Spinal cord (tissue), 10 donors: Measurements from ENCODE around the gene MIDN. TPM values are rescaled to one million over a fixed set of nuclear protein-coding genes. Genes with fewer than 3 reads are reported as not detected.
A peak's percentile ranks its signal among the peaks of the same experiment; 100 is the strongest.

Experiments used
- DNase-seq, 6 donors: peaks; one replicate each; pipeline versions ENCODE4 v3.0.0 to v3.0.0-alpha.2; 2013 to 2015; ENCODE audit warnings: low spot score in 6 of 6, low read depth in 4 of 6
- H3K27ac ChIP-seq: one replicate; pipeline ENCODE4 v1.5.1; 2013; ENCODE audit warnings: low read depth, low read length, control low read depth
- H3K27me3 ChIP-seq: one replicate; pipeline ENCODE4 v1.6.1; 2013; ENCODE audit warnings: low read length; ENCODE audit not compliant: control insufficient read depth, insufficient read depth
- H3K36me3 ChIP-seq: one replicate; pipeline ENCODE4 v1.6.1; 2013; ENCODE audit warnings: low read length; ENCODE audit not compliant: control insufficient read depth, insufficient read depth
- H3K4me1 ChIP-seq: one replicate; pipeline ENCODE4 v1.6.1; 2013; ENCODE audit warnings: low read length; ENCODE audit not compliant: control insufficient read depth, insufficient read depth
- H3K4me3 ChIP-seq: one replicate; pipeline ENCODE4 v1.5.1; 2013; ENCODE audit warnings: low read depth, low read length, control low read depth
- H3K9me3 ChIP-seq: one replicate; pipeline ENCODE4 v1.6.1; 2013; ENCODE audit warnings: low read length; ENCODE audit not compliant: control insufficient read depth, insufficient read depth
- WGBS: methylation state at CpG from one replicate; pipeline ENCODE4 v1.1.5; 2013; ENCODE audit warnings: missing lambda C conversion rate; ENCODE audit not compliant: insufficient coverage; 5-methylcytosine and 5-hydroxymethylcytosine counted together
- polyA plus RNA-seq, 2 donors: library from polyadenylated mRNA; unstranded; fragments of 120-200 nt; gene quantifications; one replicate each; pipeline ENCODE4 v1.2.1, GENCODE V29; 2013; ENCODE audit not compliant: insufficient read length in 2 of 2
- total RNA-seq, 2 donors: library from RNA; depleted of rRNA in 1 of 2; stranded (reverse); fragments of 120-200 nt in 1 of 2; fragments of >200 nt in 1 of 2; gene quantifications; one replicate each; pipeline versions ENCODE4 v1.2.3 to v1.2.4, GENCODE V29; 2013 to 2014
- donor health status: healthy.

MIDN gene
- total and polyA plus RNA-seq, 4 donors, result 13.3 to 97.1 (median 54.6) TPM

DNA sequence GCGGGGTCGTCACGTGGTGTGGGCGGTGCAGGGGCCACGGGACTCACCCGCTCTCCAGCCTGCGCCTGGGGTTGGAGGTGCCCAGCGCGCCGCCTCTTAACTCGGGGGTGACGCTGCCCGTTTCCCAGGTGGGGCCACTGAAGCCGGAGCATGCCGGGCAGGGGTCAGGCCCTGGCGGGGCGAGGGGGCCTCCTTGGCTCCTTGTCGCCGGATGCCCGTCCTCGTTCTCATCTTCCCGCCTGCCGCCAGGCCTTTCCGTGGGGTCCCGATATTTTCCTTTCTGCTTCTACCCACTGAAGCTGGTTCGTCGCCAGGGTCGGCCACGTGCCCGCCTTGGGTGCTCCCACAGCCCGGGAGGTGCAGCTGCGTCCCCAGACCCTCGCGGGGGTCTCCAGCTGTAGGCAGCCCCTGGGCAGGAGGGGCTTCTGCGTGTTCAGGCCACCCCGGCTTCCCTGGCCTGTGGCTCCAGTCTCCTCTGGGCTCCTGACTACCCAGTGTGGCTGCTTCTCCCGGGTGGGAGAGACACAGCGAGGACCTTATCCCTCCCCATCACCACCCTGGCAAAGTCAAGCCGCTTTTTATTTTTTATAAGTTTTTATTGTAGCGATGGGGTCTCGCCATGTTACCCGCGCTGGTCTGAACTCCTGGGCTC is 27.7 kb downstream of the MIDN start:
- no peaks in the 10 kb centered on the region for H3K27me3 ChIP-seq
- WGBS, result 8% methylated on average over 39 of the region's 43 CpGs
- H3K9me3 ChIP-seq, result no peaks in the 10 kb centered on the region
- DNase-seq, result no peak
- H3K36me3 ChIP-seq, result peaks cover 90% of the 10 kb centered on the region
- peak overlapping the region; percentile 93 for H3K27ac ChIP-seq
- peaks cover 69% of the 10 kb centered on the region for H3K4me1 ChIP-seq
- peak overlapping the region; percentile 68 for H3K4me3 ChIP-seq

DNA sequence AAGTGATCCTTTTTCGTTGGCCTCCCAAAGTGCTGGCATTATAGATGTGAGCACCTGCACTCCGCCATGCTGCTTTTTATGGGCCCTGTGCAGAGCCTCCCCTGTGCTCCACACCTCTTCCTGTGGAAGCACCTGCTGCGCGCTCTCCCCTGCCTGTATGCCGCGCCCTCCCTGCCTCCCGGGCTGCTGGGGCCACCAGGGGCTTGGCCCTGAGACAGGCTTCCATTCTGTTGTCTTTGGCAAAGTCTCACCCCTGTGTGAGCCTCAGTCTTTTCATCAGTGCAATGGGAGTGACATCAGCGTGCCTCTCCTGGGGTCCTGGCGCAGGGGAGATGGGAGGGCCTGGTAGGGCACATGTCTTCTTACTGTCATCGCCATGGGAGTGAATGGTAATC is 28.2 kb downstream of the MIDN start:
- Histone ChIP-seq H3K27ac (no peak overlapping the region), H3K27me3 (no peaks in the 10 kb centered on the region), H3K4me1 (peaks cover 64% of the 10 kb centered on the region), H3K4me3 (peak overlapping the region; percentile 68), H3K36me3 (peaks cover 88% of the 10 kb centered on the region), H3K9me3 (no peaks in the 10 kb centered on the region)
- DNase-seq, result no peak
- WGBS, result 87% methylated on average over 10 of the region's 10 CpGs

DNA sequence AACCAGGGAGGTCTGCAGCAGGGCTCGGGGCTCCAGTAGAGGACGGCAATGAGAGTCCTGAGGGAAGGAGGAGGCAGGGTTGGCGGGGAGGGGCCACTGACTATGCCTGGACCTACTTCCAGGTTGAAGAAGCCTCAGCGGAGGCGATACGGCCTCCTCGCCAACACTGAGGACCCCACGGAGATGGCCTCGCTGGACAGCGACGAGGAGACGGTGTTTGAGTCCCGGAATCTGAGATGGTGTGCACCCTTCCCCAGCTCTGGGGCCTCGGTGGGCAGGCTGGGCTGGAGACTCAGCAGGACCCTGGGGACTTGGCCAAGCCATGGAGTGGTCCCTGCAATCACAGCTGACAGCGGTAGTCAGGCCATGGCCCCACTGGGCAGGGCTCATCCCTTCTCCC is 28.7 kb downstream of the MIDN start:
- H3K9me3 ChIP-seq, result no peaks in the 10 kb centered on the region
- no peaks in the 10 kb centered on the region for H3K27me3 ChIP-seq
- no peak for DNase-seq
- peaks cover 62% of the 10 kb centered on the region for H3K4me1 ChIP-seq
- H3K36me3 ChIP-seq, result peaks cover 84% of the 10 kb centered on the region
- no peak overlapping the region for H3K4me3 ChIP-seq
- no peak overlapping the region for H3K27ac ChIP-seq
- WGBS, result 92% methylated on average over 14 of the region's 15 CpGs

DNA sequence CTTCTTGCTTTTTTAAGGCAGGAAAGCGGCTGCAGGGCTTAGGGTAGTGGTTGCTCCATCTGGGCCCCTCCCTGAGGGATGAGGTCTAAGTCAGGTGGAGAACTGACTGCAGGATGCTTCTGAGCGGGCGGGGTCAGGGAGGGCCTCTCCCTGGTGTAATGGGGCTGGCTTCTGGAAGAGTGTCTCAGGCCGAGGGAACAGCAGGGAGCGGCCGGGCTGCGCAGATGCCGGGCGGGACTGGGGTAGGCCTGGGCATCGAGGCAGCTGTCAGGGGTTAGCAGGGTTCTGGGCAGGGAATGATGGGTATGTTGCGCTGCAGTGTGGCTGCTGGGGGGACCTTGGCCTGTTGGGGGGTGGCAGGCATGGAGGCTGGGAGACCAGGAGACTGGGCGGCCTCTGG is 29.7 kb downstream of the MIDN start:
- no peak for DNase-seq
- WGBS, result 91% methylated on average over 12 of the region's 12 CpGs
- Histone ChIP-seq H3K4me1 (peaks cover 53% of the 10 kb centered on the region), H3K9me3 (no peaks in the 10 kb centered on the region), H3K4me3 (no peak overlapping the region), H3K36me3 (peaks cover 75% of the 10 kb centered on the region), H3K27me3 (no peaks in the 10 kb centered on the region), H3K27ac (no peak overlapping the region)

DNA sequence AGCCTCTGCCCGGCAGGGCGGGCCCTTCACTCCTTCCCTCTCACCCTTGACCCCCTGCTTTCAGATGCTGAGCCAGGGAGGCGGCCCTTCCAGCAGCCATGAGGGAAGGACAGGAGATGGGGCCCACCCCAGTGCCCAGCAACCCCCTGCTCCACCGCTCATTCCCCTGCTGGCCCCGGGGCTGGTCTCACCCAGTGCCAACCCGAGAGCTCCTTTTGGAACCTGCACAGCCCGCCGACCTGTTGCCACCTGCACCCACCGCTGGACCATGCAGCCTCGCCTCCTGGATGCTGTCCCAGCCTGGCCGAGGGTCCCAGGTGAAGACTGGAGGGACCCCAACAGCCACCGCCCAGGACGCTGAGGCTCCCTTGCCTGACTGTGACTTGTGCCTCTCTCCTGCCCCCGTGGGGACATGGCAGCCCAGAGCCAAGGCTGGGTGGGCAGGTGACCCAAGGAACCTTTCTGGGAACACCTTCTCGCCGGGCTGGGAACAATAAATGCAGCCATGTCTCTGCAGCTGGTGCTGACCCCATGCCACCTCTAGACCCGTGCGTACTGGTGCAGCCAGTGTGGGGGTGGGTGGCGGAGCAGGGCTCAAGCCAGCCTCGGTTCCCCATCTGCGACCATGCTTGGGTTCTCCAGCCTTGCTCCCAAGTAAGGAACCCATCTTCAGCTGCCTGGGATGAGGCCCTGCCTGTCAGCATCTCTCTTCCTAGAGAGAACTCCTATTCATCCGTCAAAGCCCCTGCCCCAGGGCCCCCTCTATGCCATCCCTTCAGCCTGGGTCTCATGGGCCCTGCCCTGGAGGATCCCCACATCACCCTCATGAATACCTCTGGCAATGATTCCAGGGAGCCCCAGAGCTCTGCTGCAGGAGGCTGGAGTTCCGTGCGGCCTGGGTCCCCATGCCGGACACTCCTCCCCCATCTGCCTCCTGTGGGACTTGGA is 30.6 kb downstream of the MIDN start:
- Histone ChIP-seq H3K9me3 (no peaks in the 10 kb centered on the region), H3K27ac (no peak overlapping the region), H3K4me3 (no peak overlapping the region), H3K4me1 (peaks cover 51% of the 10 kb centered on the region), H3K27me3 (no peaks in the 10 kb centered on the region), H3K36me3 (peaks cover 66% of the 10 kb centered on the region)
- WGBS, result 90% methylated on average over 25 of the region's 25 CpGs
- DNase-seq, result no peak

DNA sequence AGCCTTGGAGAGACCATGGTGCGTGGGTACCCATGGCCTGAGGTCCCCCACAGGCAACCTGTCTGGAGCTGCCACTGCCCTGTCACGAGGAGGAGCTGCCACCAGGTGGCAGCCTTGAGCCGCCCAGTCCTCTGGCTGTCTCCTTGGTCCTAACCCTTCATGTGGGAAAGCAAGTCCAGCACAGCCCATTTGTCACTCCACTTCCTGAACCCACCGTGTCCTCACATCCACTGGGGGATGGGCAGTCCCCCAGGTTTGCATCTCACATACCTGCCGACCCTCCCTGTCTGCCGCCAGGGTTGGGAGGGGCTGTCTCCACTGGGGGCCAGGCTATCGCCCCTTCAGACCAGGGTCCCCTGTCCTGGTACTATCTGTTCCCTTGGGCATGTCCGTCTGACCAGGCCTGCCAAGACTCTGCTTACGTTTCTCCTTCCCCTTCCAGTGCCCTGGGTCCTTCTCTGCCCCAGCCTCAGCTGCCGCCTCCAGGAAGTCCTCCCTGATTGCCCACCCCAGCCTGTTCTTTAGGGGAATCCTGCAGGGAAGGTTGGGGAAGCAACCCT is 31.5 kb downstream of the MIDN start:
- WGBS, result 31% methylated on average over 10 of the region's 10 CpGs
- Histone ChIP-seq H3K9me3 (no peaks in the 10 kb centered on the region), H3K27ac (no peak overlapping the region), H3K4me1 (peaks cover 43% of the 10 kb centered on the region), H3K36me3 (peaks cover 57% of the 10 kb centered on the region), H3K27me3 (no peaks in the 10 kb centered on the region), H3K4me3 (no peak overlapping the region)
- peak in 3 of 6 donors; percentile 66 to 94 (median 93) for DNase-seq

DNA sequence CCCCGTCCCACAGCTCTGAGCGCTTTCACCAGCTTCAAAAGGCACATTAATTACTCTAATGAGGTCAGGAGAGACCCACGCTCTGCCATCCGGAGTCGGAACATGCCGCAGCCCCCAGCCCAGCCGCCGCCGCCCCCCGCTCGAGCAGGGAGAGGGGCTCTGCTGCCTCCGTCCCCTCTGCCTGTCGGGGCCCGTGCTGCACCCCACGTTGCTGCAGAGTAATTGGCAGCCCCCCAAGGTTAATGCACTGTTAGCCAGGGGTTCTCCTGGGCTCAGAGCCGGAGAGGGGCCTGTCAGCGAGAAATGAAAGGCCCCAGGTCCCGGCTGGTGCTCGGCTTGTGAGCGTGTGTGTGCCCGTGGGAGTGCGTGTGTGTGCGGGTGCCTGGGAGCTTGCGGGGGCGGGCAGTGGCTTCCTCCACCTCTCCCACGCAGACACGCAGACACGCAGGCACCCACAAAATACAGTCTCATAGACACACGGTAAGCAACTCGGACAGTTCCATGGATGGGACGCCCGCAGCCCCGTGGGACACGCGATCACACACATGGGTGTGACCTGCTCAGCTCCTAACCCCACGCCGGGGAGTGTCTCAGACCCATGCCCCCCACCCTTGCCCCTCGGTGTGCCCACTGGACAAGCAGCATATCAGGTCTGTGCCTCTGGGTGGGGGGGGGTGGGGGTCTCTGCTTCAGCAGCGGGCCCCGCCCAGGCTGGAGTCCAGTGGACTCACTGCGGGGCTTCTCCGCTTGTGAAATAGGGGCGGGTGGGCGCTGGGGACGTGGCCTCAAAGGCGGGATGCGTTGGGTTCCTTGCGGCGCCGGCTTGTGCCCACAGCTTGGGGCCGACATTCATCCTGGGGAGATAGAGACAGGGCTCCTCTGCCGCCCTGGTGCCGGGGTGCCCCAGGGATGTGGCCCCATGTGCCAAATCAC is 32.5 kb downstream of the MIDN start:
- WGBS, result 85% methylated on average over 41 of the region's 53 CpGs
- no peaks in the 10 kb centered on the region for H3K9me3 ChIP-seq
- peaks cover 53% of the 10 kb centered on the region for H3K36me3 ChIP-seq
- DNase-seq, result no peak
- no peaks in the 10 kb centered on the region for H3K27me3 ChIP-seq
- no peak overlapping the region for H3K4me3 ChIP-seq
- H3K4me1 ChIP-seq, result peaks cover 43% of the 10 kb centered on the region
- H3K27ac ChIP-seq, result no peak overlapping the region

DNA sequence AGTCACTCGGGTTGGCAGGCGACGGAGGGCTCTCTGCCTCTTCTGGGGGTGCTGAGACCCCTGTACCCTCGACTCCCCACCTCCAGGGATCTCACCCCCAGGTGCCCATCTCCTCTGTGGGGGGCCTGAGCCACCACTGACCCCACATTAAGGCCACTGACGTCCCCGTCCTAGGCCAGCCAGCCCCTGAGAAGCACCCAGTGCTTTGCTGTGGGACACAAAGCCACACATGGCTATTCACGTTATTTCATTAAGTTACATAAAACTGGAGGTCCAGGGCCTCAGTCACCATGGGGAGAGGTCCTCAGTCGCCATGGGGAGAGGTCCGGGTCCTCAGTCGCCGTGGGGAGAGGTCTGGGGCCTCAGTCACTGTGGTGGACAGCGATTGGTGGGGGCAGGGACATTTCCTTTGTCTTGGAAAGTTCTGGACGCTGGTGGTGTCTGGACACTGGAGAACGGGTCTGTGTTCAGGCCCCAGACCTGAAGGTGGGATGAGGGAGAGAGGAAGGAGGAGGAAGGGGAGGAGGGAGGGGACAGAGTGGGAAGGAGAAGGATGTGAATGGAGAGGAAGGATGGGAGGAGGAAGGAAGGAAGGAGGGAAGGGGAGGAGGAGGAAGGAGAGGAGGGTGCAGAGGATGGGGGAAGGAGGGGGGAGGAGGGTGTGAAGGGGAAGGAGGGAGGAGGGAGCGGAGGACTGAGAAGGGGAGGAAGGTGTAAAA is 33.3 kb downstream of the MIDN start:
- Histone ChIP-seq H3K9me3 (no peaks in the 10 kb centered on the region), H3K4me1 (peaks cover 39% of the 10 kb centered on the region), H3K4me3 (no peak overlapping the region), H3K36me3 (peaks cover 48% of the 10 kb centered on the region), H3K27ac (no peak overlapping the region), H3K27me3 (no peaks in the 10 kb centered on the region)
- 71% methylated on average over 12 of the region's 15 CpGs for WGBS
- no peak for DNase-seq
